Measurements from ENCODE around the gene FAM204A. TPM values are rescaled to one million over a fixed set of nuclear protein-coding genes. Genes with fewer than 3 reads are reported as not detected.

Gene FAM204A
- total RNA-seq, 1 donor: 85.8 TPM

- Histone ChIP-seq H3K79me2 (ENCODE audit: insufficient read depth, low read length) (no peaks in the 10 kb centered on the region), H3K4me2 (ENCODE audit: insufficient read depth, low read length) (no peak overlapping the region), H3K27me3 (ENCODE audit: insufficient read depth, low read length) (peaks cover 22% of the 10 kb centered on the region), H2AFZ (ENCODE audit: low read length) (no peak overlapping the region), H4K20me1 (ENCODE audit: insufficient read depth, low read length) (no peaks in the 10 kb centered on the region), H3K36me3 (ENCODE audit: insufficient read depth, low read length) (no peaks in the 10 kb centered on the region), H3K4me3 (ENCODE audit: insufficient read depth, low read length) (no peak overlapping the region), H3K4me1 (ENCODE audit: insufficient read depth, low read length) (no peaks in the 10 kb centered on the region), H3K27ac (ENCODE audit: low read depth, low read length) (no peak overlapping the region), H3K9me3 (ENCODE audit: low read depth, low read length) (no peaks in the 10 kb centered on the region)
- no peak for TF ChIP-seq CTCF (IDR thresholded peaks at IDR 0.05; ENCODE audit: extremely low read depth, low read depth, low read length)
- no peak for DNase-seq (ENCODE audit: insufficient read length, low spot score, missing footprints)
Measured at GRCh38 chr10:118253397-118253796, 88.7 kb downstream of the FAM204A start.

GRCh38 chr10:118251791-118252190 is 90.3 kb downstream of the FAM204A start:
- Histone ChIP-seq H2AFZ (ENCODE audit: low read length) (no peak overlapping the region), H3K4me1 (ENCODE audit: insufficient read depth, low read length) (no peaks in the 10 kb centered on the region)

GRCh38 chr10:118249714-118250113 is 92.4 kb downstream of the FAM204A start:
- H3K4me2 ChIP-seq (ENCODE audit: insufficient read depth, low read length): no peak overlapping the region
- DNase-seq (ENCODE audit: insufficient read length, low spot score, missing footprints): no peak
- no peaks in the 10 kb centered on the region for H3K4me1 ChIP-seq (ENCODE audit: insufficient read depth, low read length)
- no peak overlapping the region for H3K4me3 ChIP-seq (ENCODE audit: insufficient read depth, low read length)
- peaks cover 14% of the 10 kb centered on the region for H3K27me3 ChIP-seq (ENCODE audit: insufficient read depth, low read length)
- TF ChIP-seq CTCF (IDR thresholded peaks at IDR 0.05; ENCODE audit: extremely low read depth, low read depth, low read length): no peak
- H3K79me2 ChIP-seq (ENCODE audit: insufficient read depth, low read length): no peaks in the 10 kb centered on the region
- H3K27ac ChIP-seq (ENCODE audit: low read depth, low read length): no peak overlapping the region
- no peaks in the 10 kb centered on the region for H4K20me1 ChIP-seq (ENCODE audit: insufficient read depth, low read length)
- H3K9me3 ChIP-seq (ENCODE audit: low read depth, low read length): no peaks in the 10 kb centered on the region
- H3K36me3 ChIP-seq (ENCODE audit: insufficient read depth, low read length): no peaks in the 10 kb centered on the region
- no peak overlapping the region for H2AFZ ChIP-seq (ENCODE audit: low read length)

More at GRCh38 chr10:118251791-118252190, 90.3 kb downstream of the FAM204A start:
- H3K4me2 ChIP-seq (ENCODE audit: insufficient read depth, low read length): no peak overlapping the region
- no peaks in the 10 kb centered on the region for H3K36me3 ChIP-seq (ENCODE audit: insufficient read depth, low read length)
- H3K27ac ChIP-seq (ENCODE audit: low read depth, low read length): no peak overlapping the region
- no peak overlapping the region for H3K4me3 ChIP-seq (ENCODE audit: insufficient read depth, low read length)
- no peaks in the 10 kb centered on the region for H4K20me1 ChIP-seq (ENCODE audit: insufficient read depth, low read length)
- no peak for TF ChIP-seq CTCF (IDR thresholded peaks at IDR 0.05; ENCODE audit: extremely low read depth, low read depth, low read length)
- no peaks in the 10 kb centered on the region for H3K9me3 ChIP-seq (ENCODE audit: low read depth, low read length)
- peaks cover 22% of the 10 kb centered on the region for H3K27me3 ChIP-seq (ENCODE audit: insufficient read depth, low read length)
- DNase-seq (ENCODE audit: insufficient read length, low spot score, missing footprints): no peak
- H3K79me2 ChIP-seq (ENCODE audit: insufficient read depth, low read length): no peaks in the 10 kb centered on the region

All from osteoblast (primary cell).